Activated CD4-positive, CD25-positive, alpha-beta regulatory T cell (primary cell): ENCODE results near the gene MCF2L2.

Experiments
- DNase-seq, 4 experiments: peaks; one replicate each; lab custom pipeline; 2025; lab: John Stamatoyannopoulos, UW

Gene MCF2L2

GRCh38 chr3:183369627-183370026 is 58.8 kb downstream of the MCF2L2 start:
- no peak for DNase-seq

GRCh38 chr3:183369117-183369516 is 59.3 kb downstream of the MCF2L2 start:
- DNase-seq: no peak

- DNase-seq: no peak
Observed at GRCh38 chr3:183360971-183361624, 67.3 kb downstream of the MCF2L2 start.

- no peak for DNase-seq
Observed at GRCh38 chr3:183359036-183359435, 69.4 kb downstream of the MCF2L2 start.

- no peak for DNase-seq
Observed at GRCh38 chr3:183357564-183358079, 70.8 kb downstream of the MCF2L2 start.

GRCh38 chr3:183356920-183357319 is 71.5 kb downstream of the MCF2L2 start:
- DNase-seq: no peak

- DNase-seq: no peak
Observed at GRCh38 chr3:183354874-183355273, 73.5 kb downstream of the MCF2L2 start.

GRCh38 chr3:183354325-183354831 is 74.0 kb downstream of the MCF2L2 start:
- no peak for DNase-seq

GRCh38 chr3:183353421-183353820 is 75.0 kb downstream of the MCF2L2 start:
- no peak for DNase-seq

GRCh38 chr3:183350164-183350563 is 78.3 kb downstream of the MCF2L2 start:
- no peak for DNase-seq

- no peak for DNase-seq
Observed at GRCh38 chr3:183349421-183350157, 78.8 kb downstream of the MCF2L2 start.

GRCh38 chr3:183342824-183343223 is 85.6 kb downstream of the MCF2L2 start:
- DNase-seq: no peak

- DNase-seq: no peak
Observed at GRCh38 chr3:183341545-183342288, 86.7 kb downstream of the MCF2L2 start.

- no peak for DNase-seq
Observed at GRCh38 chr3:183340222-183340621, 88.2 kb downstream of the MCF2L2 start.

GRCh38 chr3:183339461-183340086 is 88.8 kb downstream of the MCF2L2 start:
- DNase-seq: no peak

GRCh38 chr3:183338520-183338919 is 89.9 kb downstream of the MCF2L2 start:
- DNase-seq: no peak

- DNase-seq: no peak
Observed at GRCh38 chr3:183332487-183332886, 95.9 kb downstream of the MCF2L2 start.

GRCh38 chr3:183331498-183331897 is 96.9 kb downstream of the MCF2L2 start:
- DNase-seq: no peak

GRCh38 chr3:183330881-183331280 is 97.5 kb downstream of the MCF2L2 start:
- DNase-seq: no peak

- DNase-seq: no peak
Observed at GRCh38 chr3:183329543-183329942, 98.9 kb downstream of the MCF2L2 start.

GRCh38 chr3:183328823-183329222 is 99.6 kb downstream of the MCF2L2 start:
- no peak for DNase-seq

- DNase-seq: no peak
Observed at GRCh38 chr3:183328164-183328563, 100.3 kb downstream of the MCF2L2 start.
